Lower leg skin (tissue), 3 donors: Measurements from ENCODE around the gene IMMP2L.

ENCODE experiments used
- POLR2A ChIP-seq, 2 donors: fragments of 450-650 bp; IDR thresholded peaks; one replicate each; pipeline ENCODE4 v1.6.1; 2016 to 2017; ENCODE audit warnings: antibody characterized with exemption in 2 of 2, mild to moderate bottlenecking in 1 of 2, moderate library complexity in 1 of 2
- TF ChIP-seq, protein P1 (sequence below), 3 donors: fragments of 450-650 bp; IDR thresholded peaks; one replicate each; pipeline ENCODE4 v1.5.1; 2016; ENCODE audit warnings: antibody characterized with exemption in 3 of 3, mild to moderate bottlenecking in 3 of 3, moderate library complexity in 2 of 3

DNA sequence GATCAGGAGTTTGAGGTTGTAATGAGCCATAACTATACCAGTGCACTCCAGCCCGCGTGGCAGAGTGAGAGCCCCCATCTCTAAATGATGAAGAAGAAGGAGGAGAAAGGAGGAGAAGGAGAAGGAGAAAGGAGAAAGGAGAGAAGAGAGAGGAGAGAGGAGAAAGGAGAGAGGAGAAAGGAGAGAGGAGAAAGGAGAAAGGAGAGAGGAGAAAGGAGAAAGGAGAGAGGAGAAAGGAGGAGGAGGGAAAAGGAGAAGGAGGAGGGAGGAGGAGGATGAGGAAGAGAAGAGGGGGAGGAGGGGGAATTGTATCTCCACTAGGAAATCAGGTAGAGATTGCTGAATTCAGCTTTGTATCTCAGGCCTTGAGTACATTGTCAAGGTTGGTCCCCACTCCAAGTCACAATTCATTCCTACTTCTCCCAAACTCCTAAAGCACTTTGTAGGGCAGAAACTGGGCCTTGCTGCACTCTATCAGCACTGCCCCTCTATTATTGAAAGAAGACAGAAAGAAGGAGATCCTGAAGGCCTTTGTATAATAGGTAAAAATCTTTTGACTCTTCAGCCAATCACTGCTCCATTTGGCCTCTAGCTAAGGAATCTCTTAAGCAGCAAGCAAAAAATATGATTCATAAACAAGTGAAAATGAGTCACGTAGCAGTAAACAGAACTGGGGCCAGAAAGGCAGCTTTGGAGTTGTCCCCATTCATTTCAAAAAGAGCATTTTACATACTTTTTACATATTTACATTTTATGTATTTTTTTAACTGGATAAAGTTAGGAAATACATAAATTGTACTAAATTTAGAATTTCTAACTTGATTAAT is 178.0 kb downstream of the IMMP2L start:
- no peak for TF ChIP-seq POLR2A (IDR thresholded peaks at IDR 0.05)
- TF ChIP-seq, protein P1, sequence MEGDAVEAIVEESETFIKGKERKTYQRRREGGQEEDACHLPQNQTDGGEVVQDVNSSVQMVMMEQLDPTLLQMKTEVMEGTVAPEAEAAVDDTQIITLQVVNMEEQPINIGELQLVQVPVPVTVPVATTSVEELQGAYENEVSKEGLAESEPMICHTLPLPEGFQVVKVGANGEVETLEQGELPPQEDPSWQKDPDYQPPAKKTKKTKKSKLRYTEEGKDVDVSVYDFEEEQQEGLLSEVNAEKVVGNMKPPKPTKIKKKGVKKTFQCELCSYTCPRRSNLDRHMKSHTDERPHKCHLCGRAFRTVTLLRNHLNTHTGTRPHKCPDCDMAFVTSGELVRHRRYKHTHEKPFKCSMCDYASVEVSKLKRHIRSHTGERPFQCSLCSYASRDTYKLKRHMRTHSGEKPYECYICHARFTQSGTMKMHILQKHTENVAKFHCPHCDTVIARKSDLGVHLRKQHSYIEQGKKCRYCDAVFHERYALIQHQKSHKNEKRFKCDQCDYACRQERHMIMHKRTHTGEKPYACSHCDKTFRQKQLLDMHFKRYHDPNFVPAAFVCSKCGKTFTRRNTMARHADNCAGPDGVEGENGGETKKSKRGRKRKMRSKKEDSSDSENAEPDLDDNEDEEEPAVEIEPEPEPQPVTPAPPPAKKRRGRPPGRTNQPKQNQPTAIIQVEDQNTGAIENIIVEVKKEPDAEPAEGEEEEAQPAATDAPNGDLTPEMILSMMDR (IDR thresholded peaks at IDR 0.05) = no peak
